Neural progenitor cell (in vitro differentiated cells): ENCODE results near the gene LIN9. TPM values are rescaled to one million over a fixed set of nuclear protein-coding genes. Genes with fewer than 3 reads are reported as not detected.
"Not testable (repeated sequence)": the region's sequence is repeated elsewhere in the genome, so short reads cannot be mapped to it uniquely, and the experiment has no call there.

Experiments
- DNase-seq: peaks from one replicate; pipeline ENCODE4 v3.0.0-alpha.2; 2016; ENCODE audit warnings: low spot score
- H2AFZ ChIP-seq: fragments of 200-600 bp; sonication (generic); replicated peaks from 2 replicates; pipeline ENCODE4 v1.6.1; 2016; ENCODE audit warnings: antibody characterized with exemption
- H3F3A ChIP-seq: fragments of 200-600 bp; sonication (generic); 2 replicates; pipeline ENCODE4 v1.6.1; 2016; ENCODE audit warnings: antibody characterized with exemption, low read depth
- H3K27ac ChIP-seq: fragments of 200-600 bp; sonication (generic); 2 replicates; pipeline ENCODE4 v1.5.1; 2016; ENCODE audit warnings: mild to moderate bottlenecking
- H3K27me3 ChIP-seq: fragments of 200-600 bp; sonication (generic); 2 replicates; pipeline ENCODE4 v1.6.1; 2016; ENCODE audit warnings: mild to moderate bottlenecking, moderate library complexity
- H3K36me3 ChIP-seq: fragments of 200-600 bp; sonication (generic); 2 replicates; pipeline ENCODE4 v1.5.1; 2016
- H3K4me1 ChIP-seq: fragments of 200-600 bp; sonication (generic); 2 replicates; pipeline ENCODE4 v1.6.1; 2016; ENCODE audit warnings: mixed run types
- H3K4me2 ChIP-seq: fragments of 200-600 bp; sonication (generic); 2 replicates; pipeline ENCODE4 v1.6.1; 2016
- H3K4me3 ChIP-seq: fragments of 200-600 bp; sonication (generic); 2 replicates; pipeline ENCODE4 v1.5.1; 2016
- H3K79me2 ChIP-seq: fragments of 200-600 bp; sonication (generic); 2 replicates; pipeline ENCODE4 v1.6.1; 2016; ENCODE audit warnings: low read depth
- H3K9ac ChIP-seq: fragments of 200-600 bp; sonication (generic); 2 replicates; pipeline ENCODE4 v1.6.1; 2016
- H3K9me3 ChIP-seq: fragments of 200-600 bp; sonication (generic); 2 replicates; pipeline ENCODE4 v1.5.1; 2016; ENCODE audit warnings: low read depth
- H4K20me1 ChIP-seq: fragments of 200-600 bp; sonication (generic); 2 replicates; pipeline ENCODE4 v1.6.1; 2016; ENCODE audit warnings: low read depth
- H3K27ac Mint-ChIP-seq: 3 replicates; pipeline ENCODE4 v1.8.0; 2021; ENCODE audit warnings: mixed read lengths
- H3K27me3 Mint-ChIP-seq: 2 replicates; pipeline ENCODE4 v1.8.0; 2022; ENCODE audit warnings: low read depth, mild to moderate bottlenecking, inconsistent platforms, moderate library complexity, mixed read lengths; ENCODE audit not compliant: insufficient read depth
- H3K36me3 Mint-ChIP-seq: 3 replicates; pipeline ENCODE4 v1.8.0; 2021; ENCODE audit warnings: mixed read lengths
- H3K4me1 Mint-ChIP-seq: 3 replicates; pipeline ENCODE4 v1.8.0; 2021; ENCODE audit warnings: mixed read lengths
- H3K4me3 Mint-ChIP-seq: 3 replicates; pipeline ENCODE4 v1.8.0; 2021; ENCODE audit warnings: mild to moderate bottlenecking, moderate library complexity, mixed read lengths
- H3K9me3 Mint-ChIP-seq: 3 replicates; pipeline ENCODE4 v1.8.0; 2020; ENCODE audit warnings: mixed read lengths
- EZH2 ChIP-seq: fragments of 200-600 bp; sonication (generic); IDR thresholded peaks from 2 replicates; pipeline ENCODE4 v1.6.1; 2017; ENCODE audit warnings: antibody characterized with exemption, mild to moderate bottlenecking, moderate library complexity
- EZH2phosphoT487 ChIP-seq: fragments of 200-600 bp; sonication (generic); IDR thresholded peaks from 2 replicates; pipeline ENCODE4 v1.6.1; 2017; ENCODE audit warnings: antibody characterized with exemption
- total RNA-seq: library from RNA; depleted of rRNA; stranded (reverse); fragments of >200 nt; gene quantifications from 2 replicates; pipeline ENCODE4 v1.2.3, GENCODE V29; 2015; ENCODE audit warnings: low replicate concordance
- TF ChIP-seq, protein P1 (sequence below): fragments of 200-600 bp; sonication (generic); IDR thresholded peaks from 2 replicates; pipeline ENCODE4 v1.5.1; 2017; ENCODE audit warnings: antibody characterized with exemption, mild to moderate bottlenecking

Gene LIN9
- total RNA-seq, 1 donor from 2014 or later: 34.4 TPM

DNA sequence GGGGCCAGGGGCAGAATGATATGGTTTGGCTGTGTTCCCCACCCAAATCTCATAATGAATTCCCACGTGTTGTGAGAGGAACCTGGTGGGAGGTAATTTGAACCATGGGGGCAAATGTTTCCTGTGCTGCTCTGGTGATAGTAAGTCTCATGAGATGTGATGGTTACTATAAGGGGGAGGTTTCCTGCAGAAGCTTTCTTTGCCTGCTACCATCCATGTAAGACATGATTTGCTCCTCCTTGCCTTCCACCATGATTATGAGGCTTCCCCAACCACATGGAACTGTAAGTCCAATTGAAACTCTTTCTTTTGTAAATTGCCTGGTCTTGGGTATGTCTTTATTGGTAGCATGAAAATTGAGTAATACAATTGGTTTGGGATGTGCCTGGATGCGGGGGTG, 33.7 kb upstream of the LIN9 start:
- H3K4me2 ChIP-seq: no peak overlapping the region
- no peaks in the 10 kb centered on the region for H3K36me3 ChIP-seq
- H3K4me3 ChIP-seq: no peak overlapping the region
- no peaks in the 10 kb centered on the region for H4K20me1 ChIP-seq
- peaks cover 16% of the 10 kb centered on the region for H3K9me3 Mint-ChIP-seq
- peaks cover 2% of the 10 kb centered on the region for H3K36me3 Mint-ChIP-seq
- H2AFZ ChIP-seq: no peak overlapping the region
- no peak overlapping the region for H3K9ac ChIP-seq
- no peaks in the 10 kb centered on the region for H3K9me3 ChIP-seq
- no peaks in the 10 kb centered on the region for H3K79me2 ChIP-seq
- H3K27me3 ChIP-seq: no peaks in the 10 kb centered on the region
- no peaks in the 10 kb centered on the region for H3K4me1 ChIP-seq
- no peaks in the 10 kb centered on the region for H3K4me1 Mint-ChIP-seq
- TF ChIP-seq EZH2 (no peak), EZH2phosphoT487 (no peak)
- H3K4me3 Mint-ChIP-seq: no peak overlapping the region
- no peak overlapping the region for H3K27ac Mint-ChIP-seq
- no peak for DNase-seq
- no peak overlapping the region for H3K27ac ChIP-seq
- H3F3A ChIP-seq: no peaks in the 10 kb centered on the region
- H3K27me3 Mint-ChIP-seq: peaks cover 8% of the 10 kb centered on the region

DNA sequence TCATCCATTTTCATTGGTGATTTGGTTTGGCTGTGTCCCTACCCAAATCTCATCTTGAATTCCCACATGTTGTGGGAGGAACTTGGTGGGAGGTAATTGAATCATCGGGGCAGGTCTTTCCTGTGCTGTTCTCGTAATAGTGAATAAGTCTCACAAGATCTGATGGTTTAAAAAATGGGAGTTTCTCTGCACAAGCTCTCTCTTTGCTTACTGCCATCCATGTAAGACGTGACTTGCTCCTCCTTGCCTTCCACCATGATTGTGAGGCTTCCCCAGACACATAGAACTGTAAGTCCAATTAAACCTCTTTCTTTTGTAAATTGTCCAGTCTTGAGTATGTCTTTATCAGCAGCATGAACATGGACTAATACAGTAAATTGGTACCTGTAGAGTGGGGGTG, 31.1 kb upstream of the LIN9 start:
- H3F3A ChIP-seq, H2AFZ ChIP-seq, DNase-seq, H3K27ac ChIP-seq, H3K4me2 ChIP-seq, H3K27me3 ChIP-seq, H3K27ac Mint-ChIP-seq, H3K4me3 ChIP-seq, H3K79me2 ChIP-seq, H3K36me3 Mint-ChIP-seq, H3K9ac ChIP-seq, H3K4me3 Mint-ChIP-seq, H3K9me3 ChIP-seq, H3K36me3 ChIP-seq, H3K4me1 ChIP-seq, H3K27me3 Mint-ChIP-seq, H4K20me1 ChIP-seq, H3K4me1 Mint-ChIP-seq: not testable (repeated sequence)
- peaks cover 16% of the 10 kb centered on the region for H3K9me3 Mint-ChIP-seq

DNA sequence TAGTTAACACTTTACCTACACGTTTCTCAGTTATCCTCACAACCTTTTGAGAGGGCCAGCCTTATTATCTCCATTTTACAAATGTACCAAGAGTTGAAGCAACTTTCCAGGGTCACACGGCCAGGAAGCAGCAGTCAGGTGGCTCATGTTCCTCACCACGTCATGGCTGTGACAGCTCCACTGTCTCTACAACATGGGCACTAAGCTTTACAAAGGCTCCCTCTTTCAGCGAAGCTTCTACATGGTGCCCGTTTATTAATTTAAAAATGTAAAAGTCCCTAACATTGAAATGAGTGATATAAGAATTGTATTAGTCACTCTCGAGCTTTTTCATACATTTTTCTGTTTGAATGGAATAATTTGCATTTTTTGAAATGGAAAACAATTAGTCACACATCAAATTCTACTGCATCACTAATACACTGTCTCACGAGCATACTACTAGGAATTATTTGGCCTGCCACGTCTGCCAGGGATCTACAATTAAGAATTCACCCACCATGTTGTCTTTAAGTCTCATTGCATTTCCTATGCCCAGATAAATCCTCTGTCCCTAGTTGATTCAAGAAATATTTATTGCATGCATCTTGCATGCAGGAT, 28.4 kb upstream of the LIN9 start:
- peaks cover 8% of the 10 kb centered on the region for H3K27me3 Mint-ChIP-seq
- H3F3A ChIP-seq: no peaks in the 10 kb centered on the region
- DNase-seq: no peak
- no peaks in the 10 kb centered on the region for H4K20me1 ChIP-seq
- H3K36me3 Mint-ChIP-seq: no peaks in the 10 kb centered on the region
- peaks cover 6% of the 10 kb centered on the region for H3K9me3 Mint-ChIP-seq
- no peak overlapping the region for H2AFZ ChIP-seq
- H3K4me2 ChIP-seq: no peak overlapping the region
- peaks cover 4% of the 10 kb centered on the region for H3K4me1 Mint-ChIP-seq
- no peak overlapping the region for H3K4me3 Mint-ChIP-seq
- no peaks in the 10 kb centered on the region for H3K79me2 ChIP-seq
- no peak for TF ChIP-seq EZH2
- TF ChIP-seq, protein P1, sequence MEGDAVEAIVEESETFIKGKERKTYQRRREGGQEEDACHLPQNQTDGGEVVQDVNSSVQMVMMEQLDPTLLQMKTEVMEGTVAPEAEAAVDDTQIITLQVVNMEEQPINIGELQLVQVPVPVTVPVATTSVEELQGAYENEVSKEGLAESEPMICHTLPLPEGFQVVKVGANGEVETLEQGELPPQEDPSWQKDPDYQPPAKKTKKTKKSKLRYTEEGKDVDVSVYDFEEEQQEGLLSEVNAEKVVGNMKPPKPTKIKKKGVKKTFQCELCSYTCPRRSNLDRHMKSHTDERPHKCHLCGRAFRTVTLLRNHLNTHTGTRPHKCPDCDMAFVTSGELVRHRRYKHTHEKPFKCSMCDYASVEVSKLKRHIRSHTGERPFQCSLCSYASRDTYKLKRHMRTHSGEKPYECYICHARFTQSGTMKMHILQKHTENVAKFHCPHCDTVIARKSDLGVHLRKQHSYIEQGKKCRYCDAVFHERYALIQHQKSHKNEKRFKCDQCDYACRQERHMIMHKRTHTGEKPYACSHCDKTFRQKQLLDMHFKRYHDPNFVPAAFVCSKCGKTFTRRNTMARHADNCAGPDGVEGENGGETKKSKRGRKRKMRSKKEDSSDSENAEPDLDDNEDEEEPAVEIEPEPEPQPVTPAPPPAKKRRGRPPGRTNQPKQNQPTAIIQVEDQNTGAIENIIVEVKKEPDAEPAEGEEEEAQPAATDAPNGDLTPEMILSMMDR: no peak
- TF ChIP-seq EZH2phosphoT487: no peak
- no peak overlapping the region for H3K4me3 ChIP-seq
- no peaks in the 10 kb centered on the region for H3K27me3 ChIP-seq
- H3K36me3 ChIP-seq: no peaks in the 10 kb centered on the region
- H3K27ac Mint-ChIP-seq: no peak overlapping the region
- H3K27ac ChIP-seq: no peak overlapping the region
- H3K9me3 ChIP-seq: no peaks in the 10 kb centered on the region
- H3K9ac ChIP-seq: no peak overlapping the region
- H3K4me1 ChIP-seq: no peaks in the 10 kb centered on the region

DNA sequence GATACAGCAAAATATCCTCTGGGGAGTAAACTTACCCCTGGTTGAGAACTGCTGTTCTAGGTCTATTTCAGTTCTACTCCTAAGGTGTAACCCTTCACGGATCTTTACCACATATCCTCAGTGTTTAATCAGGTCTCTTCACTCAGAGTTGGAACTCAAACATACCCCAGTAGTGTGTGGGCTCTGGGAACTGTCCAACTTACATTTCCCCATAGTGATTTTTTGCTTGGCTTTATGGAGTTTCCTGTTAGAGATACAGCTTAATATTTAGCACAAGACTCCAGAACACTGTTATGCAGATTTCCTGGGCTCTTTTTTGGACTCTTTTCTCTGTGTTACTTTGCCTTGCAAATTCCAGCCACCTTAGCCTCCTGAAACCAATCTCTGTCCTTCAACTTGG, 26.7 kb upstream of the LIN9 start:
- Histone ChIP-seq H3K4me1 (no peaks in the 10 kb centered on the region), H2AFZ (no peak overlapping the region), H3K4me2 (no peak overlapping the region), H4K20me1 (no peaks in the 10 kb centered on the region), H3K36me3 (no peaks in the 10 kb centered on the region), H3K4me3 (no peak overlapping the region), H3K27ac (no peak overlapping the region), H3F3A (no peaks in the 10 kb centered on the region), H3K9me3 (no peaks in the 10 kb centered on the region), H3K79me2 (no peaks in the 10 kb centered on the region), H3K9ac (no peak overlapping the region), H3K27me3 (no peaks in the 10 kb centered on the region)
- no peaks in the 10 kb centered on the region for H3K36me3 Mint-ChIP-seq
- H3K27me3 Mint-ChIP-seq: peaks cover 5% of the 10 kb centered on the region
- H3K4me3 Mint-ChIP-seq: no peak overlapping the region
- TF ChIP-seq EZH2: no peak
- TF ChIP-seq, protein P1: no peak
- peaks cover 4% of the 10 kb centered on the region for H3K4me1 Mint-ChIP-seq
- H3K9me3 Mint-ChIP-seq: no peaks in the 10 kb centered on the region
- H3K27ac Mint-ChIP-seq: no peak overlapping the region
- no peak for DNase-seq
